Heart right ventricle (tissue), 16 donors: ENCODE results near the gene OR4E1. TPM values are rescaled to one million over a fixed set of nuclear protein-coding genes. Genes with fewer than 3 reads are reported as not detected.

Source experiments
- ATAC-seq, 8 donors: fragments of 200-7000 bp; cut with Tn5 transposase; one replicate each; pipeline ENCODE4 v1.9.1; 2020; ENCODE audit warnings: mild to moderate bottlenecking in 8 of 8, moderate library complexity in 8 of 8, moderate number of reproducible peaks in 1 of 8
- DNase-seq, 2 donors: peaks; one replicate each; pipeline ENCODE4 v3.0.0-alpha.2; 2020
- H3K27ac ChIP-seq, 10 donors: fragments of 200-600 bp; sonication (generic) in 2 of 10; one replicate each; pipeline versions ENCODE4 v1.5.0 to v1.8.0; 2020 to 2022; ENCODE audit warnings: mild to moderate bottlenecking in 3 of 10
- H3K27me3 ChIP-seq, 7 donors: fragments of 200-600 bp; one replicate each; pipeline ENCODE4 v1.8.0; 2021 to 2022; ENCODE audit warnings: mild to moderate bottlenecking in 2 of 7
- H3K36me3 ChIP-seq, 9 donors: fragments of 200-600 bp; sonication (generic) in 1 of 9; one replicate each; pipeline versions ENCODE4 v1.5.0 to v1.8.0; 2020 to 2022; ENCODE audit warnings: mild to moderate bottlenecking in 2 of 9
- H3K4me1 ChIP-seq, 9 donors: fragments of 200-600 bp; sonication (generic) in 1 of 9; one replicate each; pipeline versions ENCODE4 v1.5.0 to v1.8.0; 2020 to 2022; ENCODE audit warnings: mild to moderate bottlenecking in 4 of 9
- H3K4me3 ChIP-seq, 10 donors: fragments of 200-600 bp; sonication (generic) in 2 of 10; one replicate each; pipeline versions ENCODE4 v1.5.0 to v1.8.0; 2020 to 2022; ENCODE audit warnings: mild to moderate bottlenecking in 7 of 10, moderate library complexity in 2 of 10
- H3K9me3 ChIP-seq, 11 donors: fragments of 200-600 bp in 10 of 11; sonication (generic) in 2 of 11; one replicate each; pipeline versions ENCODE4 v1.5.0 to v1.8.0; 2013 to 2022; ENCODE audit warnings: mild to moderate bottlenecking in 2 of 11, control low read depth in 1 of 11, moderate library complexity in 1 of 11
- WGBS, 2 donors: extraction: QIAGEN DNeasy Blood & Tissue Kit; methylation state at CpG; one replicate each; pipeline ENCODE4 v1.1.7; 2013; ENCODE audit warnings: inconsistent platforms in 1 of 2; 5-methylcytosine and 5-hydroxymethylcytosine counted together
- intact Hi-C, 10 donors: fragments of 100-400 bp; cut with DNase I; formaldehyde crosslinking; loops; one replicate each; pipeline versions ENCODE4 v1.11.1 to v1.14.2; 2022
- long read RNA-seq, 3 donors: library from polyadenylated mRNA; unstranded; transcript quantifications; one replicate each; pipeline ENCODE4 v2.0.0, GENCODE V29; 2020 to 2021
- polyA plus RNA-seq, 2 donors: library from polyadenylated mRNA; stranded (reverse); fragments of 200-250 nt; gene quantifications; one replicate each; pipeline ENCODE4 v1.2.3, GENCODE V29; 2013
- total RNA-seq, 10 donors: library from RNA; stranded (reverse); fragmentation: NEBNext Ultra II Directional in 3 of 10; extraction: Animal tissue kit (Norgen Biotek cat#: 25700) in 3 of 10; gene quantifications; one replicate each; pipeline versions ENCODE4 v1.2.1 to v1.2.4, GENCODE V29; 2021 to 2023
- TF ChIP-seq, protein P1 (sequence below), 9 donors: fragments of 200-600 bp; sonication (generic) in 2 of 9; IDR thresholded peaks; one replicate each; pipeline versions ENCODE4 v1.5.0 to v1.8.0; 2021 to 2022; ENCODE audit warnings: antibody characterized with exemption in 9 of 9, mild to moderate bottlenecking in 5 of 9, moderate library complexity in 1 of 9
- donor health status: Arrhythmogenic right ventricular cardiomyopathy.
- donor health status: ischemic (EF 13 %, LVEDD 7.1; RV severe dilation, severe dysfunction).
- donor health status: healthy with polysubstance abuse.
- donor health status: DM: no; HTN: yes; CAD: no.
- donor health status: DM: no; HTN: no; CAD: no.
- donor health status: ischemic (EF 25% LVEDD 6.9; RV normal size, moderate dysfunction).
- donor health status: ischemic (EF 25% LVEDD 5.7; RV mildly dilated, moderate dysfunction).
- donor health status: healthy.
- donor health status: DM: yes; HTN: yes; CAD: no.
- donor health status: Ischemic cardiomyopathy.
- donor health status: ischemic (EF 35%, LVEDD 5.7; RV mildly dilated, moderate dysfunction).
- donor health status: nonischemic (EF 11% LVEDD 7.7; RV severe dilation, severe dysfunction).
- donor health status: DM: yes; HTN: yes; CAD: no.
- donor health status: PGD.
- donor health status: ischemic (EF 29% LVEDD 5.4; RV normal size, mild dysfunction).
- donor health status: nonischemic (EF 23%, LVEDD 6.1; RV moderate dilation, normal function).

Gene OR4E1, protein sequence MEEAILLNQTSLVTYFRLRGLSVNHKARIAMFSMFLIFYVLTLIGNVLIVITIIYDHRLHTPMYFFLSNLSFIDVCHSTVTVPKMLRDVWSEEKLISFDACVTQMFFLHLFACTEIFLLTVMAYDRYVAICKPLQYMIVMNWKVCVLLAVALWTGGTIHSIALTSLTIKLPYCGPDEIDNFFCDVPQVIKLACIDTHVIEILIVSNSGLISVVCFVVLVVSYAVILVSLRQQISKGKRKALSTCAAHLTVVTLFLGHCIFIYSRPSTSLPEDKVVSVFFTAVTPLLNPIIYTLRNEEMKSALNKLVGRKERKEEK
- total RNA-seq (under 1 TPM in 1 of 10 donors, not detected in 9; 0.06 TPM), polyA plus RNA-seq (not detected)
- long read RNA-seq, donor 1 = 0 reads
- long read RNA-seq, donor 2 = 0 reads
- long read RNA-seq, donor 3 = 0 reads

DNA sequence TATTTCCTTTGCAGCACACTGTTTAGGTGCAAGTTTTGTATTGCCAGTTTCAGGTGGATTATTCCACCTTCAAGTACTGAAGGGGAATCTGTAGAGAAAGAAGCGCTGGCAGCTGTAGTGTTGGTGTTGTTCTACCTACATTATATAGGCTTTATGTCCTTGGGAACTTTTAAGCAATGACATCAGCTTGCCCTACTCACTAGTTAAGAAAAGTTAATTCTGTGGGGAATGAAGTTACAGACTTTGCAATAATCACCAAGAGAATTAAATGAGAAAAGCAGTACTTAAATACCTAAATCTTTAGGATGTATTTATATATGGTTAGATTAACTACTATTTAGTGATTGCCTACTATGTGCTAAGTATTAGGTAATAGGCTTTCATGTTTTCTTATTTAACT lies at the start of gene OR4E1:
Gene OR4E1 (minus strand): TSS at position 101 of the 400 bp plus-strand sequence. CDS start 2,883 bp downstream, outside the sequence.
- H3K4me3 ChIP-seq = no peak within 1 kb of the TSS
- ATAC-seq = no peak
- intact Hi-C loops = no loop called here
- no peak for DNase-seq
- H3K36me3 ChIP-seq = no peaks in the 10 kb centered on the region
- H3K4me1 ChIP-seq = no peaks in the 10 kb centered on the region
- 81 to 88% methylated on average over 1 of the region's 1 CpG for WGBS, 2 donors
- H3K27me3 ChIP-seq = no peaks in the 10 kb centered on the region
- H3K27ac ChIP-seq = no peak within 1 kb of the TSS
- peaks cover 0 to 19% (median 5%) of the 10 kb centered on the region in 11 donors for H3K9me3 ChIP-seq
- TF ChIP-seq, protein P1, sequence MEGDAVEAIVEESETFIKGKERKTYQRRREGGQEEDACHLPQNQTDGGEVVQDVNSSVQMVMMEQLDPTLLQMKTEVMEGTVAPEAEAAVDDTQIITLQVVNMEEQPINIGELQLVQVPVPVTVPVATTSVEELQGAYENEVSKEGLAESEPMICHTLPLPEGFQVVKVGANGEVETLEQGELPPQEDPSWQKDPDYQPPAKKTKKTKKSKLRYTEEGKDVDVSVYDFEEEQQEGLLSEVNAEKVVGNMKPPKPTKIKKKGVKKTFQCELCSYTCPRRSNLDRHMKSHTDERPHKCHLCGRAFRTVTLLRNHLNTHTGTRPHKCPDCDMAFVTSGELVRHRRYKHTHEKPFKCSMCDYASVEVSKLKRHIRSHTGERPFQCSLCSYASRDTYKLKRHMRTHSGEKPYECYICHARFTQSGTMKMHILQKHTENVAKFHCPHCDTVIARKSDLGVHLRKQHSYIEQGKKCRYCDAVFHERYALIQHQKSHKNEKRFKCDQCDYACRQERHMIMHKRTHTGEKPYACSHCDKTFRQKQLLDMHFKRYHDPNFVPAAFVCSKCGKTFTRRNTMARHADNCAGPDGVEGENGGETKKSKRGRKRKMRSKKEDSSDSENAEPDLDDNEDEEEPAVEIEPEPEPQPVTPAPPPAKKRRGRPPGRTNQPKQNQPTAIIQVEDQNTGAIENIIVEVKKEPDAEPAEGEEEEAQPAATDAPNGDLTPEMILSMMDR (IDR thresholded peaks at IDR 0.05) = no peak

DNA sequence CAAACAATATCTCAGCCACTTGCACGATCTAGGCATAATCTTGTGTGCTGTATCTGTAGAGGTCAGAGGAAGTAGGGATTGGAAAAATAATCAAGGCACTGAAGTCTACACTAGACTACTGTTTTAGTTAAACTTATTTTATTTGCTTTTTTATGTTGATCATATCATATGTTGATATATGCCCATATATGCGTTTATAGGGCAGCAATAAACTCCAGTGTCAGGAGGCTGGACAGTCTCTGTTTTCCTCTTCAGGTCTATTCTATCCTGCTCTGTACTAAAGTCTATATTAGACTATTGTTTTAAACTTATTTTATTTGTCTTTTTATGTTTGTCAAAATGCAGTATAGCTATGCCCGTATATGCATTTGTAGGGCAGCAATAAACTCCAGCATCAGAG lies 47.9 kb upstream of the OR4E1 start:
- no peak for DNase-seq
- H3K27me3 ChIP-seq = peaks cover 0 to 50% (median 12%) of the 10 kb centered on the region in 7 donors
- WGBS, 2 donors = 69 to 83% methylated on average over 3 of the region's 3 CpGs

DNA sequence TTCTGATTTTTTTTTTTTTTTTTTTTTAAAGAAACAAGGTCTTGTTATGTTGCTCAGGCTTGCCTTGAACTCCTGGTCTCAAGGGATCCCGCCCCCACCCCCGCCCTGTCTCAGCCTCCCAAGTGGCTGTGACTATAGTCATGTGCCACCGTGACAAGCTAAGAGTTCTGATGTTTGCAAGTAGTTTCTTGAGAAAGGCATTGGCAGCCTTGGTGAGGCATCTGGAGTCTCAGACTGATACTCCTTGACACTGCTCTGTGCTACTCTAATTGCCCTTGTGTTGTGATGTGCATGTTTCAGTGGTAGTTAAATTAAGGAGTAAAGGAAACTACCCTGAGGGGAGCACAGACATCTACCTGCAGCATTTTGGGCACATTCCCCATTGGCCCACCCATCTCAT lies 46.2 kb upstream of the OR4E1 start:
- H3K36me3 ChIP-seq = no peaks in the 10 kb centered on the region
- ATAC-seq (no peak), DNase-seq (no peak)
- no peaks in the 10 kb centered on the region for H3K9me3 ChIP-seq
- TF ChIP-seq, protein P1 (IDR thresholded peaks at IDR 0.05) = no peak
- intact Hi-C loops = no loop called here
- 61 to 73% methylated on average over 3 of the region's 3 CpGs for WGBS, 2 donors
- H3K4me1 ChIP-seq = no peaks in the 10 kb centered on the region
- peaks cover 0 to 50% (median 12%) of the 10 kb centered on the region in 7 donors for H3K27me3 ChIP-seq
- H3K27ac ChIP-seq = no peak overlapping the region
- H3K4me3 ChIP-seq = no peak overlapping the region

More for the DNA sequence above, 47.9 kb upstream of the OR4E1 start:
- Histone ChIP-seq H3K9me3 (no peaks in the 10 kb centered on the region), H3K4me3 (no peak overlapping the region), H3K4me1 (no peaks in the 10 kb centered on the region), H3K27ac (no peak overlapping the region), H3K36me3 (no peaks in the 10 kb centered on the region)
- intact Hi-C loops = no loop called here
- TF ChIP-seq, protein P1 (IDR thresholded peaks at IDR 0.05) = no peak
- ATAC-seq = no peak

DNA sequence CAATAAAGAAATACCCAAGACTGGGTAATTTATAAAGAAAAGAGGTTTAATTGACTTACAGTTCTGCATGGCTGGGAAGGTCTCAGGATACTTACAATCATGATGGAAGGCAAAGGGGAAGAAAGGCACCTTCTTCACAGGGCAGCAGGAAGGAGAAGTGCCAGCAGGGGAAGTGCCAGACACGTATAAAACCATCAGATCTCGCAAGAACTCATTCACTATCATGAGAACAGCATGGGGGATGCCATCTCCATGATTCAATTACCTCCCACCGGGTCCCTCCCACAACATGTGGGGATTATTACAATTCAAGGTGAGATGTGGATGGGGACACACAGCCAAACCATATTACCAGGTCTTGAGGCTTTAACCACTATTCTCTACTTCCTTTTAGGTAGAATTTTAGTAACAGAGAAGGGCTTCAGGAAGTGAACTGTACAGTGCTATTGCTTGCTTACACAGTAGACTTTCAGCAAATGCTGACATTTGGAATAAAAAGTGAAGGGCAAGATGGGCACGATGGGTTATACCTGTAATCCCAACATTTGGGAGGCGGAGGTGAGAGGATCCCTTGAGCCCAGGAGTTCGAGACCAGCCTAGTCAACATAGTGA lies 40.8 kb upstream of the OR4E1 start:
- intact Hi-C loops = no loop called here
- DNase-seq (no peak), ATAC-seq (no peak)
- H3K9me3 ChIP-seq = no peaks in the 10 kb centered on the region
- no peaks in the 10 kb centered on the region for H3K36me3 ChIP-seq
- WGBS, 2 donors = 66 to 67% methylated on average over 6 of the region's 6 CpGs
- peaks cover 0 to 17% (median 0%) of the 10 kb centered on the region in 7 donors for H3K27me3 ChIP-seq
- H3K4me1 ChIP-seq = no peaks in the 10 kb centered on the region
- H3K27ac ChIP-seq = no peak overlapping the region
- TF ChIP-seq, protein P1 (IDR thresholded peaks at IDR 0.05) = no peak
- H3K4me3 ChIP-seq = no peak overlapping the region
